Hepatocyte (in vitro differentiated cells): ENCODE measurements around the gene SPAG16. TPM values are rescaled to one million over a fixed set of nuclear protein-coding genes. Genes with fewer than 3 reads are reported as not detected.

Source experiments
- DNase-seq: peaks from one replicate; pipeline ENCODE4 v3.0.0-alpha.2; 2016; ENCODE audit warnings: low spot score
- H2AFZ ChIP-seq: fragments of 200-600 bp; sonication (generic); 2 replicates; pipeline ENCODE4 v1.6.0; 2016; ENCODE audit warnings: antibody characterized with exemption, mild to moderate bottlenecking
- H3K27ac ChIP-seq: fragments of 200-600 bp; sonication (generic); 2 replicates; pipeline ENCODE4 v1.5.1; 2016; ENCODE audit warnings: mild to moderate bottlenecking
- H3K27me3 ChIP-seq: fragments of 200-600 bp; sonication (generic); 2 replicates; pipeline ENCODE4 v1.6.1; 2016
- H3K36me3 ChIP-seq: fragments of 200-600 bp; sonication (generic); replicated peaks from 2 replicates; pipeline ENCODE4 v1.5.1; 2016; ENCODE audit warnings: low read depth; ENCODE audit not compliant: insufficient read depth
- H3K4me1 ChIP-seq: fragments of 200-600 bp; sonication (generic); 2 replicates; pipeline ENCODE4 v1.5.1; 2016; ENCODE audit warnings: mild to moderate bottlenecking, moderate library complexity; ENCODE audit not compliant: insufficient read depth
- H3K4me2 ChIP-seq: fragments of 200-600 bp; sonication (generic); 2 replicates; pipeline ENCODE4 v1.6.0; 2016
- H3K4me3 ChIP-seq: fragments of 200-600 bp; sonication (generic); 2 replicates; pipeline ENCODE4 v1.5.1; 2016; ENCODE audit warnings: mild to moderate bottlenecking
- H3K79me2 ChIP-seq: fragments of 200-600 bp; sonication (generic); 2 replicates; pipeline ENCODE4 v1.6.0; 2017; ENCODE audit warnings: mild to moderate bottlenecking
- H3K9me2 ChIP-seq: fragments of 200-600 bp; sonication (generic); replicated peaks from 2 replicates; pipeline ENCODE4 v1.6.0; 2017; ENCODE audit warnings: mild to moderate bottlenecking; ENCODE audit not compliant: insufficient read depth
- H3K9me3 ChIP-seq: fragments of 200-600 bp; sonication (generic); 2 replicates; pipeline ENCODE4 v1.5.1; 2016; ENCODE audit warnings: low read depth, mild to moderate bottlenecking
- H4K20me1 ChIP-seq: fragments of 200-600 bp; sonication (generic); 2 replicates; pipeline ENCODE4 v1.6.0; 2016; ENCODE audit warnings: mild to moderate bottlenecking; ENCODE audit not compliant: insufficient read depth, poor library complexity, severe bottlenecking
- EZH2 ChIP-seq: fragments of 200-600 bp; sonication (generic); IDR thresholded peaks from 2 replicates; pipeline ENCODE4 v1.6.1; 2016; ENCODE audit warnings: antibody characterized with exemption, mild to moderate bottlenecking, borderline replicate concordance
- EZH2phosphoT487 ChIP-seq: fragments of 200-600 bp; sonication (generic); IDR thresholded peaks from one replicate; pipeline ENCODE4 v1.6.1; 2018; ENCODE audit warnings: antibody characterized with exemption, mild to moderate bottlenecking, low read depth, moderate library complexity; ENCODE audit not compliant: unreplicated experiment, severe bottlenecking
- WGBS: methylation state at CpG from one replicate; pipeline ENCODE4 v1.1.6; 2016; ENCODE audit warnings: low lambda C conversion rate; ENCODE audit errors: missing lambda C conversion rate; 5-methylcytosine and 5-hydroxymethylcytosine counted together
- polyA plus RNA-seq: library from polyadenylated mRNA; unstranded; fragments of >200 nt; fragmentation: Nextera tagmentation; extraction: Ambion mirVana; gene quantifications from 2 replicates; pipeline ENCODE4 v1.2.1, GENCODE V29; 2016
- total RNA-seq: library from RNA; depleted of rRNA; stranded (reverse); fragments of >200 nt; gene quantifications from 2 replicates; pipeline ENCODE4 v1.2.3, GENCODE V29; 2014
- TF ChIP-seq, protein P1 (sequence below): fragments of 200-600 bp; sonication (generic); IDR thresholded peaks from 2 replicates; pipeline ENCODE4 v1.5.1; 2016; ENCODE audit warnings: antibody characterized with exemption, mild to moderate bottlenecking; ENCODE audit not compliant: poor library complexity

Gene SPAG16
- total and polyA plus RNA-seq, 2 experiments from 2014 or later: 52.1 to 56.9 TPM

DNA sequence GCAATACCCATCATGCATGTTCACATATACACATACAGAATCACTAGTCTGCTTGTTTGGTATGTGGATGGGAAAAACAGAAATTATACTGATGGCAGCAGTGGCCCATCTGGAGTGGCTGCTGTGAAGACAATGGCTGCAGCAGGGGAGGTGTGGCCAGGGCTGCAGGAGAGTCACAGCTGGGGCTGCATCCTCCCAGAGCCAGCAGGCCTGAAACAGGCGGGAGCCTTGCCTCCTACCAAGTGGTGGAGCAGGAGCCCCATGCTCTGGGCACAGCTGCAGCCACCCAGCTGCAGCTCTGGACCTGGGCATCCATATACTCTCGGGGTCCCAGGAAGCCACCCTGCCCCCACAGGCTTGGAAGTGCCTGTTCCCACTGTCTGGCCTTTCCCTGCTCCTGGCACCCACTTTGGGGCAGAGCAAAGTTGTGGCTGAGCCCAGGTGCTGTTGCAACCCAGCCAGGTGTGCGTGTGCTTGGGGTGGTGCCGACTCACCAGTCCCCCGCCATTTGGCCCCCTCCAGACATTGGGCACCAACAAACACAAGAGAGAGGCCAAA, 136.6 kb downstream of the SPAG16 start:
- 91% methylated on average over 5 of the region's 5 CpGs for WGBS
- H3K4me3 ChIP-seq: no peak overlapping the region
- TF ChIP-seq EZH2: no peak
- TF ChIP-seq, protein P1, sequence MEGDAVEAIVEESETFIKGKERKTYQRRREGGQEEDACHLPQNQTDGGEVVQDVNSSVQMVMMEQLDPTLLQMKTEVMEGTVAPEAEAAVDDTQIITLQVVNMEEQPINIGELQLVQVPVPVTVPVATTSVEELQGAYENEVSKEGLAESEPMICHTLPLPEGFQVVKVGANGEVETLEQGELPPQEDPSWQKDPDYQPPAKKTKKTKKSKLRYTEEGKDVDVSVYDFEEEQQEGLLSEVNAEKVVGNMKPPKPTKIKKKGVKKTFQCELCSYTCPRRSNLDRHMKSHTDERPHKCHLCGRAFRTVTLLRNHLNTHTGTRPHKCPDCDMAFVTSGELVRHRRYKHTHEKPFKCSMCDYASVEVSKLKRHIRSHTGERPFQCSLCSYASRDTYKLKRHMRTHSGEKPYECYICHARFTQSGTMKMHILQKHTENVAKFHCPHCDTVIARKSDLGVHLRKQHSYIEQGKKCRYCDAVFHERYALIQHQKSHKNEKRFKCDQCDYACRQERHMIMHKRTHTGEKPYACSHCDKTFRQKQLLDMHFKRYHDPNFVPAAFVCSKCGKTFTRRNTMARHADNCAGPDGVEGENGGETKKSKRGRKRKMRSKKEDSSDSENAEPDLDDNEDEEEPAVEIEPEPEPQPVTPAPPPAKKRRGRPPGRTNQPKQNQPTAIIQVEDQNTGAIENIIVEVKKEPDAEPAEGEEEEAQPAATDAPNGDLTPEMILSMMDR: no peak
- no peak for TF ChIP-seq EZH2phosphoT487
- DNase-seq: no peak
- H4K20me1 ChIP-seq: no peaks in the 10 kb centered on the region
- no peaks in the 10 kb centered on the region for H3K9me3 ChIP-seq
- no peaks in the 10 kb centered on the region for H3K4me1 ChIP-seq
- no peaks in the 10 kb centered on the region for H3K79me2 ChIP-seq
- H3K27ac ChIP-seq: no peak overlapping the region
- H3K27me3 ChIP-seq: no peaks in the 10 kb centered on the region
- H3K36me3 ChIP-seq: no peaks in the 10 kb centered on the region
- H3K9me2 ChIP-seq: no peaks in the 10 kb centered on the region
- H2AFZ ChIP-seq: no peak overlapping the region
- H3K4me2 ChIP-seq: no peak overlapping the region

DNA sequence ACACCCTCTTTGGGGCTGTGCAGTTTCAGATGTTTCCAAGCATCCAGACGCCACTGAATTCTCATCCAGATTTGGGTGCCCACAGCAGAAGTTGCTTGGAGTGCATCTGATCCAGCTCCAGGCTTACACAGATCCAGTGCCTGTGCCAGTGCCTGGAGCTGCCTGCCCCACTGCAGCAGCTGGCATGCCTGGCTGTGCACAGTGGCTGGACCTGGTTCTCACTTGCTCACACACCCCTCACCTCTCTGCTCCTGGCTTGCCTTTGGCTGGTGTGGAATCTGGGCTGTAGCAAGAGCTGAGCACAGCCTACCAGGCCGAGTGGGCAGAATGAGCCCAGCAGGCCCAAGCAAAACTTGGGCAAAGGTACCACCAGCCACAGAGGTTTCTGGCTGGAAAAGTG, 137.9 kb downstream of the SPAG16 start:
- Histone ChIP-seq H3K36me3 (no peaks in the 10 kb centered on the region), H3K27me3 (no peaks in the 10 kb centered on the region), H2AFZ (no peak overlapping the region), H3K9me3 (no peaks in the 10 kb centered on the region), H3K9me2 (no peaks in the 10 kb centered on the region), H4K20me1 (no peaks in the 10 kb centered on the region), H3K4me1 (no peaks in the 10 kb centered on the region), H3K4me3 (no peak overlapping the region), H3K79me2 (no peaks in the 10 kb centered on the region), H3K4me2 (no peak overlapping the region), H3K27ac (no peak overlapping the region)
- 87% methylated on average over 2 of the region's 2 CpGs for WGBS
- TF ChIP-seq EZH2phosphoT487: no peak
- TF ChIP-seq EZH2: no peak
- TF ChIP-seq, protein P1: no peak
- DNase-seq: no peak

DNA sequence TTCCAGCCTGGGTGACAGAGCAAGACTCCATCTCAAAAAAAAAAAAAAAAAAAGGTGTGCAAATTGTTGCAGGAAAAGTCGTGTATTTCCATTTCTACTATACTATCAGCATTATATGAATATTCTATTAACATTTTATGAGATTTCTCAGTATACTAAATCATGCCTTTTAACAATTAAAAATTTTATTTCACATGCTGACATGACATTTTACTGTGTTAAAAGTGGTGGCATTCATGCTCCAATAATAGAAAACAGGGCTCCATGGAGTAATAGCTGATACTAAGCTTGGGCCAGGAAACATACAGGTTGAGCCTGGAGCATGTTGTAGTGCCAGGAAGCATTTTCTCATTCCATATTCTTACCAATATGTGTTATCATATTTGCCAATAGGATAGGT, 141.4 kb downstream of the SPAG16 start:
- no peak for TF ChIP-seq EZH2
- TF ChIP-seq EZH2phosphoT487: no peak
- TF ChIP-seq, protein P1: no peak
- Histone ChIP-seq H3K4me3 (no peak overlapping the region), H2AFZ (no peak overlapping the region), H3K9me3 (peaks cover 11% of the 10 kb centered on the region), H3K79me2 (no peaks in the 10 kb centered on the region), H4K20me1 (no peaks in the 10 kb centered on the region), H3K27ac (no peak overlapping the region), H3K4me1 (no peaks in the 10 kb centered on the region), H3K9me2 (no peaks in the 10 kb centered on the region), H3K4me2 (no peak overlapping the region), H3K36me3 (no peaks in the 10 kb centered on the region), H3K27me3 (no peaks in the 10 kb centered on the region)
- WGBS: 86% methylated on average over 1 of the region's 1 CpG
- no peak for DNase-seq

DNA sequence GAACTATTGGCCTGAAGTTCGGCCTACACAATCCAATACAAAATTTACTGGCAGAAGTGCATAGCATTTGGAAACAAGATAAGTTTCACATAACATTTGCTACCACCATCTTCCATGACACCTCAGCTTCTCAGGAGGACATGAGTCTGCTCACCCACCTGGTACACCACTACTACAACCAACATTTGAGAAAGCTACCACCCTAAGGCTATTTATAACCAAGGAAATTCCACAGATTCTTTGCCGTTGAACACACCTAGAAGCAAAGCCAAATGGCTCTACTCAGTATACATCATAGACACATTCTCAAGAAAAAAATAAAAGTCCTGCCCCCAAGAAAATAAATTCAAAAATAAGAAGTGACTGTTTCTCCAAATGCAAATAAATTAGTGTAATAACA, 145.3 kb downstream of the SPAG16 start:
- 81% methylated on average over 2 of the region's 2 CpGs for WGBS
- no peaks in the 10 kb centered on the region for H3K36me3 ChIP-seq
- no peaks in the 10 kb centered on the region for H4K20me1 ChIP-seq
- H3K4me3 ChIP-seq: no peak overlapping the region
- H3K9me2 ChIP-seq: no peaks in the 10 kb centered on the region
- no peak overlapping the region for H3K27ac ChIP-seq
- no peak overlapping the region for H3K4me2 ChIP-seq
- no peaks in the 10 kb centered on the region for H3K4me1 ChIP-seq
- peaks cover 22% of the 10 kb centered on the region for H3K9me3 ChIP-seq
- TF ChIP-seq EZH2phosphoT487 (no peak), EZH2 (no peak)
- TF ChIP-seq, protein P1: no peak
- H3K27me3 ChIP-seq: no peaks in the 10 kb centered on the region
- H3K79me2 ChIP-seq: no peaks in the 10 kb centered on the region
- DNase-seq: no peak
- H2AFZ ChIP-seq: no peak overlapping the region
